ENCODE data around the gene KCNMB4.

GRCh38 chr12:70459786-70460185 is 93.7 kb downstream of the KCNMB4 start:
- TF ChIP-seq CTCF (IDR thresholded peaks at IDR 0.05) (no peak), POLR2A (IDR thresholded peaks at IDR 0.05) (no peak), POLR2AphosphoS5 (IDR thresholded peaks at IDR 0.05) (no peak)
